NCI-H146 treated with DMSO at 0.1 percent for 48 hours (cell line): ENCODE data around the gene SP6.

ENCODE experiments used
- DNase-seq: peaks from one replicate; lab custom pipeline; 2025; ENCODE audit not compliant: unreplicated experiment; lab: John Stamatoyannopoulos, UW

Gene SP6

GRCh38 chr17:47857551-47858455 is 6.8 kb upstream of the SP6 start:
- no peak for DNase-seq

DNA sequence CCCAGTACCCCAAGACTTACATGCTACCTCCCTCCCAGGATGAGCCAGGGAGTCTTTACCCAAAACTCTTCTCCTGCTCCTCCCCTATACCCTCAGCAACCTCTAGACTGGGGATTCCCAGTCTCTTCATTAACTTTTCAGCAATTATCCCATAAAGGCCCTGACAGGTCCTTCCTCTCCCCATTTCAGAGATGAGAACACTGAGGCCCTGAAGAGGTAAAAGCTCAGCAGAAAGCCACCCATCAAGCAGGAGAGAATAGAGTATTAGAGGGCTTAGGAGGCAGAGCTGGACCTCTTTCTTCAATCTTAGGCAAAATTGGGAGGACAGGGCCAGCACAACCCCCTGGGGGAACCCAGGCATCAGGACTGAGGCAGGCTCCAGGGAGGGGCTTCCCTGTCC is 5.9 kb upstream of the SP6 start:
- no peak for DNase-seq

DNA sequence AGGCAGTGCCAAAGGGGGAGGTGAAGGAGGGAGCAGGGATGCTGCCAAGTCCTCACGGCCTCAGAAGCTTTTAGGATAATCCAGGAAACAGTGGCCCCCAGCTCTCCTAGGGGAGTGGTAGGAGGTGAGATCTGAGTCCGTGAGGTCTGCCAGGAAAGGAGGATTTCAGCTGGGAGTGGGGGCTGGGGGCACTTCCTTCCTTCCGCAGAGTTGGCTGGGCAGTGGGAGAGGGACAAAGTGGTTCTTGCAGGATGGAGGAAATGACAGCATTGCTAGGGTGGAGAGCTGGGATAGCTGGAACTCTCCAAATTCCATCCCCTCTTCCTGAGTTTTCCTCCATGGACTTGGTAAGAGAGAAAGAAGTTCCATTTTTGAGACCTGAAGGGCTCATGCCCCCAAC is 4.8 kb upstream of the SP6 start:
- no peak for DNase-seq

DNA sequence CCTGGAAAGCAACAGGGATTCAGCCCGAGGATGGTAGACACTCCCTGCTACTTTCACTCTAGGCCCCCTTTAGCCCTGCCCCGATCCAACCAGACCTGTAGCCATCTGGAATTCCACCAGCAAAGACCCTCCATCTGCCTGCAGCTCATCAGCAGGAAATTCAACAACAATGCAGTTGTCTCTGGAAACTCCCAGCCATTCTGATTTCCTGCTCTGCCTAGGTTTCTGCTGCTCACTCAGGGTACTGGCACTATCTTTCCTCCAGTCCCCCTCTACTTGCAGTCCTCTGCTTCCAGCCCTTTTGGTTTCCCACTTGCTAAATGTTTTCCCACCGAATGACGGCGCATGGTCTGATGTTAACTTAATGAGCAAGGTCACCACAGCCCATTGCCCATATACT is 2.7 kb upstream of the SP6 start:
- no peak for DNase-seq

DNA sequence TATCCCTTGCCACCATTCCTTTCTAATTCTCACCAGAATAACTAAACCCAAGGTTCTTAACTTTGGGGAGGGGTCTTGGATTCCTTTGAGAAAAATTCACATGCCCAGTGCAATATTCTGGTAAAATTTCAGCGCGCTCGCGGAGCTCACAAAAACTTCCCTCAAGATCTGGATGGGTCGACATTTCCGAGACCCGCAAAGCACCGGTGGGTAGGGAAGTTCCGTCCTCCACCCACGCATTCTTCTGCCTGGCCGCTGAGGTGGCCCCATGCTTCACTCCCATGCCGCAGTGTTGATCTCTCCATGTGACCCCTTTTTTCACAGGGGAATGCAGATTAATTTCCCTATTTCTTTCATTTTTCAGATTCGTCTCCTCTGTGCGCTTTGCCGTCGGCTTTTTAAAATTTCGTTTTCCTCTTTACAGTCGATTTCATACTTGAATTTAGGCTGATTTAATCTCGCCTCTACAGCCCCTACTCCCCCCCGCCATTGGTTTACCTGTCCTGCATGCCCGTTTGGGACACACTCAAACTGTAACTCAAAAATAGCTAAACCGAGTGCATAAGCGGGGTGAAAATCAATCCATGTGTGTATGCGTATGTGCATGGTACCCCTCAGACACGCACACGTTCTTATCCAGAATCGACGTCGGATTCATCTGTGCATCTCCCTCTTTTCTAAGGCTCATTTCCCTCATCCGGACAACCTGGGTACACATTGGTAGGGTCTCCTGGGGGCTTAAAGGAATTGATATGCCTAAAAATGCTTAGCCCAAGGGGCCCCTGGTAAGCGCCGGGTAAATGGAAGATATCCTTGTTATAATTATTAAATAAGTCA is 1.4 kb upstream of the SP6 start:
- DNase-seq, result no peak

DNA sequence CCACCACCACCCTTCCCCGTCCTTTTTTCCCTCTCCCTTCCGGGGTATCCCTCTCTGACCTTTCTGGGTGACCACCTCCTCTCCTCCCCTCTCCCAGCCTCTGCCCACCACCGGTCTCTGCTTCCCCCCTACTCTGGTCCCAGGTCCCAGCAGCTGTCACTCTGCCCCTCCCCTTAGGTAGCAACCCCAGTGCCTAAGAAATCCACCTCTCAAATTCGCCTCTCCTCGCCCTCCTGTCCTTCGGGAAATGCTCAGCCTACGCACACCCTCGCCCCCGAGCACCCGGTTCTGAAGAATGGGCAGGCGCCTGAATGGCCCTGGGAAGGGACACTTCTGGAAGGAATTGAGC is 775 bp upstream of the SP6 start:
- DNase-seq, result no peak

DNA sequence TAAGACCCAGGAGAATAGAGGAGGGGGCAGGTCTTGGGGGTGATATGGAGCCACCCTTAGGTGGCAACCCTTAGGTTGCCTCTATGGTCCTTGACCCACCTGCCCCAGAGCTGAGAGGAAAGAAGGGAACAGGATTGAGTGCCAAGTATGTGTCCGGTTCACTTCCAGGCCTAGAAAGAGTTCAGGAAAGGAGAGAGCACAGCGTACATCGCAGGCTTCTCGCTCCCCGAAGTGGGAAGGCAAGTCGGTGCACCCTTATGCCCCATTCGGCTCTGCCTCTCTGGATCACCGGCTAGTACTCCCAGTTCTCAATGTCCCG is 631 bp downstream of the SP6 start:
- DNase-seq, result no peak

- DNase-seq, result no peak
These were observed 2.8 kb downstream of the SP6 start for GRCh38 chr17:47848198-47848513.

DNA sequence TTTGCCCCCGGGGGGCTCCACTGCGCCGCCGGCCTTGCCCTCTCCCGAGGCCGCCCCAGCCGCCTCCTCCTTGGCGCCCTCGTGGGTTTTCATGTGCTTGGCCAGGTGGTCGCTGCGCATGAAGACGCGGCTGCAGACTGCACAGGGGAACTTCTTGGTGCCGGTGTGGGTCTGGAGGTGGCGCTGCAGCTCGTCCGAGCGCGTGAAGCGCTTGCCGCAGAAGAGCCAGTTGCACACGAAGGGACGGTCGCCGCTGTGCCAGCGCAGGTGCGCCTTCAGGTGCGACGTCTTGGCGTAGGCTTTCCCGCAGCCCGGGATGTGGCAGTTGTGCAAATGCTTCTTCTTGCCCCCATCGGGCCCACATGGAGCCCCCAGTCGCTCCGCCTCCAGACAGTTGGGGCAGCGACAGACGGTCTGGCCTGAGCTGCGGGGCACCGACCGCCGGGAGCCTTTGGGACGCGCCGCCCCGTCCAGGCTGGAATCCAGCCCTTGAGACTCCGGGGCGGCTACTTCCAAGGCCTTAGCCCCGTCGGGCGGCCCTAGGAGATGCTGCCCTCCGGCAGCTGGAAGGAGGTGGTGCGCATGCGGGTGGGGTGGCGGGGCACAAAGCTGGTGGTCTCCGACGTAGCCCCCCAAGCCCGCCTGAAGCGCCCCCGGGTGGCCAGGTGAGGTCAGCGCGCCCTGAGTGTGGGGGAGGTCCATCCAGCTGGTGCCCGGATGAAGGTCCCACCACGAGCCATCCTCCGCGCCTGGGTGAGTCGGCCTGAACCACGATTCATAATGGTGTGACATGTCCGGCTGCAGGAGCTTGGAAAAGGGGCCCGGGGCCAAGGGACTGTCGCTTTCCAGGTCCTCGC is 3.4 kb downstream of the SP6 start:
- DNase-seq, result no peak

DNA sequence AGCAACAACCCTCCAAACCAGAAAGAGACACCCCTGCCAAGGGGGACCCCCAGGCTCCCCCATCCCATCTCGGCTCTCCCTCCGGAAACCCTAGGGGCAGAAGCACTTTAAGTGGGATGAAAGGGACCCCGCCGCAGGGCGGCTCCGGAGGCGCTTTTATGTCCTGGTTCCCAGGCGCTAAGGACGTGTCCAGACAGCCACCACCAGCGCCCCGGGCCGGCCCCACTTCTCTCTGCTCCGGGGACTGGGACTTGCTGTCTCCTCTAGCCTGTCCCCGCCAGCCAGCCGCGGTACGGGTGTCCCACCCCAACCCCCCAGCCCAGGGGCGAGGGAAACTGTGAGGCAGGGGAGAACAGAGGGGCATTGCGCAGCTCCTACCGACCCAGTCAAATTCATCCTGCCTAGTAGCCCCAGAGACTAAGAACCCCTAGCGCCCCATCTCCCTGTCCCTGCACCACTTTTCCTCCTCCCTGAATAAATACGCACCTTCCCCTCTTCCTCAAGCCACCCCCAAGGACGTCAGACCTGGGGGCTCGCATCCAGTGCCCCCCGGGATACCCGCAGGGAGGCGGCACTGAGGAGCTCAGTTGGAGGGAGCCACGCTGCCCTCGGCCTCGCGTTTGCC is 4.1 kb downstream of the SP6 start:
- DNase-seq, result no peak

- DNase-seq, result no peak
These were observed 5.3 kb downstream of the SP6 start for GRCh38 chr17:47845716-47846075.

DNA sequence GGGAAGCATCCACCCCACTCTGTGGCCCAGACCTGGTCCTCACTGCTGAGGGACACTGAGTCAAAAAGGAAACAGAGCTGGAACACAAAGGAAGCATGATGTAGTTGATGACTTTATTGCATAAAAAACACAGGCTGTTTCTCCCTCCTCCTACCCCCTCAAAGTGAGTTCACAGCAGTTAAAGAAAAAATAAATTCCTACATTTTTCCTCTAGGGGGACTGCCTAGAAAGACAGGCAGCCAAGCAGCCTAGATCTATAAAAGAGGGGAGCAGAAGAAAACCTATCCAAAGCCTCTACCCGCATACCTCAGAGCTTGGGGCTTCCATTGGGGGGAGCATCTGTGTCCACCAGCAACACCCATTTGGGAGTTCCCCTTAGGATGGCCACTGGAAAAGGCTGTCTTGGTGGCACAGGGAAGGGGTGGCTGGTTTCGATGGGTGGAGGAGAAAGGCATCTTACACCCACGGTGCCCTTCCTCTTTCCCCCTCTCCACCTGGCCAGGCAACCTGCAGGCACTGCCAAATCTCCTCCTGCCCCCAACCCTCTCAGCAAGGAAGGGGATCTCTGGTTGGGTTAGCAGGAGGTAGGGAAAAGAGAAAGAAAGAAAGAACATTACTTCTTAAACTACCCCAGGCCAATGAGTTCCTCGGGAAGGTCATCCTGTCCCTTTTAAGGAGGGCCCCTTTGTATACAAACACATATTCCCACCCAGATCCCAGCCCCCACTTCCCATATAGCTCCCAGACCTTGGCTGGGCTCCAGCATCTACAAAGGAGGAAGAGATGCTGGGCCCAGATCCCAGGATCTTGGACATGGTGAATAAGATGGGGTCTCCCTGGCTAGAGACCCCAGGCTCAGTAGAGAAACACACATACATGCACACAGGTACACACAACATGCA is 5.9 kb downstream of the SP6 start:
- no peak for DNase-seq

GRCh38 chr17:47844227-47844626 is 6.7 kb downstream of the SP6 start:
- DNase-seq, result peak; percentile 40

DNA sequence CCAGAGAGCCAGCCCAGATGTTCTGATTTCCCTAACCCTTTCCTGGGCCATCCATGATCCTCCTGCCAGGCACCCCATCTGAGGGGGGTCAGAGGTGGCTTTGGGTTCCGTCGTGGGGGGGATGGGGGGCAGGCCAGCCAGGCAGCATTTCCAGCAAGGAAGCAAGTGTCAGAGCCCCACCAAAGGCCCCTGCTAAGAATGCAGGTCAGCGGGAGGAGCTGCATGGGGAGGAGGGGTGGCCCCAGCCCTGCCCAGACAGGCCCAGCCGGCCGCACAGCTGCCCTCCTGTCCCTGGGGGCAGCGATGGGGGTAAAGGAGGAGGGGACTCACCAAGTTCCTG is 7.6 kb downstream of the SP6 start:
- no peak for DNase-seq

DNA sequence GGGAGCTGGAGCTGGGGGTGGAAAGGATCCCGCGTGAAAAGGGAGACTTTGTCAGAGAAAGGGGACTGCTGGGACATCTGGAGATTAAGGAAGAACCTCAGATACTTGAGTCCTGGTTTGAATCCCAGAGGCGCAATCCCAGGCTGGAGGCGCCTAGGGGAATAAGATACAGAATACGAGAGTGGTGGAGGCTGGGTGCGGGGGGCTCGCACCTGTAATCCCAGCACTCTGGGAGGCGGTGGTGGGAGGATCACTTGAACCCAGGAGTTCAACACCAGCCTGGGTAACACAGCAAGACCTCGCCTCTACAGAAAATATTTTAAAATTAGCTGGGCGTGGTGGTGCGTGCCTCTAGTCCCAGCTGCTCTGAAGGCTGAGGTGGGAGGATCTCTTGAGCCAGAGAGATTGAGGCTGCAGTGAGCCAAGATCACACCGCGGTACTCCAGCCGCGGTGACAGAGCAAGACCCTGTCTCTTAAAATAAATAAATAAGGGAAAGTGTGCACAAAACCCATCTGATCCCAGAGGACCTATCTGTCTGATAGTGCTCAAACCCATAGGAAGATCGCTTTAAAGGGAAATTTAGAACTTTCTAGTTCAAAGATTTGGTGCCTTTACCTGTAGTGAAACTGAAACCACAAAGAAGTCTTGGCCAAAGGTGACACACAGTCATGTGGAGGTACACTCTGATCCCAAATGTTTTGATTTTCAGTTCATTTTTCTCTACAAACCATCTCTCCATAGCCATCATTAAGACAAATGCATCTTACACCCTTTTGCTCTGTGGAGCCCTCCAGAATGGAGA is 9.3 kb downstream of the SP6 start:
- no peak for DNase-seq

DNA sequence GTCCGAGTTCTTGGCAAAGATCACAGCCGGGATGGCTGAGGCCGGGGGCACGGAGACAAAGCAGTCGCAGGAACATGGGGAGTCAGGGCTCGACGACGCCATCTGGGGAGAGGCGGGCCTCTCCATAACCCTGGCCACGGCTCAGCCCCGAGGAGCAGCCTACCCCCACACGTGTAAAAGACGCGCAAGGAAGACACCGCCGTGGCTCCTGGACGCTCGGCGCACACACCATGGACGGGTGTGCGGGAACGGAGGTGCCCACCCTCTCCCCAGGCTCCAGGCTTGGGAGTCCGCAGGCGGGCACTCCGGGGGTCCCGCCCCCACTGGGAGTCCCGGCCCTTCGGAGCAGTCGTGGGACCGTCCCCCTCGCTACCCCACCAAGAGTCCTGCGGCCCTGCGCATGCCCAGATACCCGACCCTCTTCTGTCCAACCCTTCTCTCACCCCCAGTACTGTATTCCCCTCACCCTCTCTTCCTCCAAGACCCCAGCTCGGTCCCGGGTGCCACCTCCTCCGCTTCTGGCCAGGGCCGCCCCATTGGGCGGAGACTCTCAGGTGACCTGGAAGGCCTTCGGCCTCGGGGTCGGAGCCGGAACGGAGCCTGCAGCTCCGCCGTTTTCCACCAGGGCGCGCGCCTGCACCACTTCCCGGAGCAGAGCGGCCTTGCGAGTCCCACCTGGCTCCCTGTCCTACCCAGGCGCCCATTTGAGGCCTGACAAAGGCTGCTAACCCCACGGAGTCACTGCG is 10.0 kb downstream of the SP6 start, which contains the start of gene SCRN2:
SCRN2 (minus strand) TSS at position 532 of the 746 bp plus-strand sequence; CDS start at position 102, 430 bp downstream.
- peak; percentile 70 for DNase-seq

GRCh38 chr17:47840001-47840741 is 10.8 kb downstream of the SP6 start:
- no peak for DNase-seq

DNA sequence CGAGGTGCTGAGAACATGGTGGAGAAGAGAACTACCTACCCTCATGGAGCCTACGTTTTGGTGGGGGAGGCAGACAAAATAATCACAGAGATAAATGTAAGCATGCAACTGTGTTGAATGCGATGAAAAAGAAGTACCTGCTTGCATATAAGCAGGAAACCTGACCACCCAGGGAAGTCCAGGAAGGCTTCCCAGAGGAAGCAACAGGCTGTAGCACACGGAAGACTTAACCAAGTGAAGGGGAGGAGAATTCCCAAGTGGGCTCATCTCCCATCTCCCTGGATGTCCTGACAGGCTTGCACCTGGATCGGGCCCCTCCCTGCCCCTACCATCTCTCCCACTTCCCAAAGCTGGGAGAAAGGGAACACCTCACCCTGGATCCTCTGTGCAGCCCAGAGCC is 11.9 kb downstream of the SP6 start:
- DNase-seq, result no peak
